ENCODE results near the gene DPF3. TPM values are rescaled to one million over a fixed set of nuclear protein-coding genes. Genes with fewer than 3 reads are reported as not detected.

DPF3 gene
- total and polyA plus RNA-seq, 9 of the 15 experiments (the other 6 are each of a cell fraction or from before 2014, with no cell fraction given), result 0.21 to 4.9 (median 1.2) TPM

DNA sequence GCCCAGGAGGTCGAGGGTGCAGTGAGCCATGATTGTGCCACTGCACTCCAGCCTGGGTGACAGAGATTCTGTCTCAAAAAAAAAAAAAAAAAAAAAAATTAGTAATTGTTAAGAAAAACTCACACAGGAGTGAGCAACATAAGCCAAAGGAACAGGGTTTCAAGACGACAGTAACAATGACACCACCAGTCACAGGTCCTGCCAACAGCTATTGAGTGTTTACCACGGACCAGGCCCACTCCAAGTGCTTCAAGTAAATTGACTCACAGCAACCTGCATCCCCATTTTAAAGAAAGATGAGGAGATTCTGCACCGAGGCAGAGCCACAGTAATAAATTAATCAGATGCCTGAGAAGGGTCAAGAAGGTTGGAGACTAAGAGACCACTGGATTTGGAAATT is 194.5 kb downstream of the DPF3 start:
- CTCF ChIA-PET (ENCODE audit: low intra/inter-chr PET ratio), result no interaction called here
- Histone ChIP-seq H3K9me1 (ENCODE audit: control insufficient read depth, insufficient read depth, low read length) (no peaks in the 10 kb centered on the region), H3K27ac (ENCODE audit: extremely low read depth, low read depth, low read length) (no peak overlapping the region), H4K20me1 (replicated peaks; ENCODE audit: control insufficient read depth, insufficient read depth, low read length) (no peaks in the 10 kb centered on the region), H3K4me2 (ENCODE audit: insufficient read depth, low read length) (no peak overlapping the region), H3K4me3 (no peak overlapping the region), H3K36me3 (ENCODE audit: control insufficient read depth, insufficient read depth, low read length) (no peaks in the 10 kb centered on the region), H3K9me3 (replicated peaks; ENCODE audit: control insufficient read depth, insufficient read depth, low read depth, low read length) (no peaks in the 10 kb centered on the region), H3K79me2 (ENCODE audit: control insufficient read depth, insufficient read depth, low read length) (no peaks in the 10 kb centered on the region), H3K4me1 (replicated peaks in 1 of 2; ENCODE audit: control insufficient read depth in 2 of 2, insufficient read depth in 2 of 2, low read length in 2 of 2) (peaks cover 0 to 12% of the 10 kb centered on the region in 2 experiments; a peak in 3 of 5 replicates), H3K9ac (ENCODE audit: insufficient read depth in 1 of 2, low read depth in 2 of 2, low read length in 2 of 2) (no peak overlapping the region), H3K27me3 (ENCODE audit: control insufficient read depth in 2 of 2, insufficient read depth in 2 of 2, low read length in 2 of 2) (no peaks in the 10 kb centered on the region; a peak in 1 of 5 replicates), H2AFZ (ENCODE audit: low read depth, low read length) (no peak overlapping the region)
- in situ Hi-C loops (cut with MboI), result no loop called here
- FAIRE-seq (no peak), DNase-seq (ENCODE audit: extremely low read depth in 1 of 4, low spot score in 3 of 4) (no peak), ATAC-seq (no peak; the same call in 2 of the 3 replicates)
- no TSS peak for BruUV-seq (replicated peaks)
- TF ChIP-seq ZNF184 (CRISPR knock-in tag; IDR thresholded peaks at IDR 0.05), result no peak
- TF ChIP-seq GATAD2A (IDR thresholded peaks at IDR 0.05), result no peak
- no peak for TF ChIP-seq MAFG (tag; conservative IDR thresholded peaks at IDR 0.05)
- TF ChIP-seq ZNF507 (tag; conservative IDR thresholded peaks at IDR 0.05), result no peak
- TF ChIP-seq, protein P1, sequence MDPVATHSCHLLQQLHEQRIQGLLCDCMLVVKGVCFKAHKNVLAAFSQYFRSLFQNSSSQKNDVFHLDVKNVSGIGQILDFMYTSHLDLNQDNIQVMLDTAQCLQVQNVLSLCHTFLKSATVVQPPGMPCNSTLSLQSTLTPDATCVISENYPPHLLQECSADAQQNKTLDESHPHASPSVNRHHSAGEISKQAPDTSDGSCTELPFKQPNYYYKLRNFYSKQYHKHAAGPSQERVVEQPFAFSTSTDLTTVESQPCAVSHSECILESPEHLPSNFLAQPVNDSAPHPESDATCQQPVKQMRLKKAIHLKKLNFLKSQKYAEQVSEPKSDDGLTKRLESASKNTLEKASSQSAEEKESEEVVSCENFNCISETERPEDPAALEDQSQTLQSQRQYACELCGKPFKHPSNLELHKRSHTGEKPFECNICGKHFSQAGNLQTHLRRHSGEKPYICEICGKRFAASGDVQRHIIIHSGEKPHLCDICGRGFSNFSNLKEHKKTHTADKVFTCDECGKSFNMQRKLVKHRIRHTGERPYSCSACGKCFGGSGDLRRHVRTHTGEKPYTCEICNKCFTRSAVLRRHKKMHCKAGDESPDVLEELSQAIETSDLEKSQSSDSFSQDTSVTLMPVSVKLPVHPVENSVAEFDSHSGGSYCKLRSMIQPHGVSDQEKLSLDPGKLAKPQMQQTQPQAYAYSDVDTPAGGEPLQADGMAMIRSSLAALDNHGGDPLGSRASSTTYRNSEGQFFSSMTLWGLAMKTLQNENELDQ (CRISPR knock-in tag; IDR thresholded peaks at IDR 0.05; ENCODE audit: borderline replicate concordance), result no peak
- TF ChIP-seq TAL1 (IDR thresholded peaks at IDR 0.05), result no peak
- TF ChIP-seq, protein P2, sequence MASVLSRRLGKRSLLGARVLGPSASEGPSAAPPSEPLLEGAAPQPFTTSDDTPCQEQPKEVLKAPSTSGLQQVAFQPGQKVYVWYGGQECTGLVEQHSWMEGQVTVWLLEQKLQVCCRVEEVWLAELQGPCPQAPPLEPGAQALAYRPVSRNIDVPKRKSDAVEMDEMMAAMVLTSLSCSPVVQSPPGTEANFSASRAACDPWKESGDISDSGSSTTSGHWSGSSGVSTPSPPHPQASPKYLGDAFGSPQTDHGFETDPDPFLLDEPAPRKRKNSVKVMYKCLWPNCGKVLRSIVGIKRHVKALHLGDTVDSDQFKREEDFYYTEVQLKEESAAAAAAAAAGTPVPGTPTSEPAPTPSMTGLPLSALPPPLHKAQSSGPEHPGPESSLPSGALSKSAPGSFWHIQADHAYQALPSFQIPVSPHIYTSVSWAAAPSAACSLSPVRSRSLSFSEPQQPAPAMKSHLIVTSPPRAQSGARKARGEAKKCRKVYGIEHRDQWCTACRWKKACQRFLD (CRISPR knock-in tag; IDR thresholded peaks at IDR 0.05), result no peak
- POLR2A ChIA-PET, result interaction anchor here (0.8 kb wide), 1 partner anchor 229 kb away, joined by 4 read pairs; no protein-coding TSS in a partner anchor
- 7% methylated on average over 3 of the region's 4 CpGs for WGBS (ENCODE audit: insufficient coverage, low coverage, missing lambda C conversion rate)
- intact Hi-C loops (cut with micrococcal nuclease), result no loop called here

Measured in K562 (cell line).